Right ventricle myocardium superior (tissue), 1 donor: ENCODE measurements around the gene CLCA1. TPM values are rescaled to one million over a fixed set of nuclear protein-coding genes. Genes with fewer than 3 reads are reported as not detected.

Experiments
- ATAC-seq: fragments of 200-7000 bp; cut with Tn5 transposase; one replicate; pipeline ENCODE4 v1.9.1; 2020; ENCODE audit warnings: mild to moderate bottlenecking; ENCODE audit not compliant: poor library complexity
- DNase-seq: peaks from one replicate; pipeline ENCODE4 v3.0.0-alpha.2; 2020
- intact Hi-C: fragments of 100-400 bp; cut with DNase I; formaldehyde crosslinking; loops from one replicate; pipeline ENCODE4 v1.11.2; 2022
- long read RNA-seq: library from polyadenylated mRNA; unstranded; transcript quantifications from one replicate; pipeline ENCODE4 v2.0.0, GENCODE V29; 2021
- total RNA-seq: library from RNA; stranded (reverse); fragmentation: NEBNext Ultra II Directional; extraction: Animal tissue kit (Norgen Biotek cat#: 25700); gene quantifications from one replicate; pipeline ENCODE4 v1.2.1, GENCODE V29; 2021
- donor health status: DM: no; HTN: yes; CAD: no; lungs with severe emphysema.

The CLCA1 gene
- not detected for total RNA-seq
- long read RNA-seq = 0 reads

- intact Hi-C loops = no loop called here
Measured at GRCh38 chr1:86468501-86468977, at the start of gene CLCA1. TSS of gene CLCA1 (plus strand) at chr1:86468927. CDS start at chr1:86468972, 45 bp downstream.

DNA sequence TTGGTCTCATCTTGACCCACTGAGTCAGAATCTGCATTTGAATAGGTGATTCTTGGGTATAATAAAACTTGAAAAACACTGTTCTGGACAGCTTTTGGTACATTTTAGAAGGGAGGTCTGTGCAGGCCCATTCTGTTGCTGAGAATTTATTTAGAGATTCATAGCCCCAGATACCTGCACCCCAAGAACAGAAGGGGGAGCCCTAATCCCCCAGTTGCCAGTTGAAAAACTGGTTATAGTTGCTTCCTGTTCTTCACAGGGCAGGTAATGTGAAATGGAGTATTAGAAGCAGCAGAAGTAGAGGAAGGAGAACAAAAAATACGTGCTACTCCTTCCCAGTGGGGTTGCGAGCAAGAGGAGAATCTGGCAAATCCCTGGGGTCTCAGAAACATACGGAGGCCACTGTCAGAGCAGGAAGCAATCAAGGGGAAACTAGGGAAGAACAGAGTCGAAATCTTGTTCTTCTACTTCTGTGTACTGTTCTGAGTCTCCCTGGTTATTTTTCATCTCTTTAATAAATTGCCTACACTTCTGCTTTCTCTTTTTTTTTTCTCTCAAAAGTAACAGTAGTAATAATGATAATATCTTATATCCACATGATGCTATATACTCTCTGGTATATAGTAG is 49.3 kb upstream of the CLCA1 start:
- ATAC-seq (no peak), DNase-seq (no peak)
- intact Hi-C loops = no loop called here

More at GRCh38 chr1:86468501-86468977, at the start of gene CLCA1:
- DNase-seq = no peak
- ATAC-seq = no peak

- no peak for ATAC-seq
- DNase-seq = no peak
- intact Hi-C loops = no loop called here
Measured at GRCh38 chr1:86421601-86422280, 47.0 kb upstream of the CLCA1 start.

DNA sequence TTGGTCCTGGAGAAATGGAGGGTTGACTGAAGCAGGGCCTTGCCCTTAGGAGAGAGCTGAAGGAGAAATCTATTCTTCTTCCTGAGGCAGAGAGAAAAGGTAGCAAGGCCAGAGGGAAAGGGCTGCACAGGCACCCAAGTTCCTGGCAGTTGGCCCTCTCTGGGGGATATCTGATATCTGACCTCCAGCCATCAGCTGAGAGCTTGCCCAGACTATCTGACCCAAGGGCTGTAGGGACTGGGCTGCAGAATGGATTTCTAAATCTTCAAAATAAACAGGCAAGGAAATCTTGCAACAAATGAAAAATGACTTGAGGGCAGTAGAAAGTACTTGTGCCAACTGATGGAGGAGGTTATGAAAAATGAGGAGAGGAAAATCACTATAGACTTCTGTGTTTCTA is 45.3 kb upstream of the CLCA1 start:
- ATAC-seq = peak; percentile 49
- no peak for DNase-seq
- intact Hi-C loops = no loop called here

GRCh38 chr1:86423873-86424272 is 44.9 kb upstream of the CLCA1 start, which contains the start of gene CLCA2:
TSS of gene CLCA2 (plus strand) at chr1:86424171. CDS start at chr1:86424248, 77 bp downstream.
- ATAC-seq (no peak), DNase-seq (no peak)
- intact Hi-C loops = no loop called here

DNA sequence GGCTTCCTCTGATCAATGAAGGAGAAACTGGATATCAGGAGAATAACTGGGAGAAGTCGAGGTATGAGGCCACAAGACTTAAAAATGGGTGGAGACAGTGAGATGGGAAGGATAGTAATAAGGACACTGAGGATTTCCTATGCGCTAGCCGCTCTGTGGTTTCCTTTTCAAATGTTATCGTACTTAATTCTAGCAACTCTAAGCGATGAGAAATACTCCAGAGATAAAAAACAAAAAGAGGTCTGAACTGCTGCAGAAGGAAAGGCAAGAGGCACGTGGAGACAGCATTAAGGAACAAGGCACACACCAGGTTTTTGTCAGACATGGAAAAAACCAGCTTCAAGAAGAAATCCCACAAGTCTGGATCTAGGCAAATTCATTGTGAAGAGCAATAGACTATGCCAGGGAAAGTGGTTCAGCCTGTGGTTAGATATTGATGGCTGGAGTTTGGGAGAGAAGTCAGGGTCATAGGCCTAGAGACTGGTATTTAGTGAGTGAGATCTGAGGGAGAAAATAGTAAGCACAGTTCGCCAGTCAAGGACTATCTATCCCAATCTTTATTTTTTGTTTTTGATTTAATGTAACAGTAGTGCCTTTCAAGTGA is 39.5 kb upstream of the CLCA1 start:
- no peak for DNase-seq
- peak; percentile 33 for ATAC-seq

DNA sequence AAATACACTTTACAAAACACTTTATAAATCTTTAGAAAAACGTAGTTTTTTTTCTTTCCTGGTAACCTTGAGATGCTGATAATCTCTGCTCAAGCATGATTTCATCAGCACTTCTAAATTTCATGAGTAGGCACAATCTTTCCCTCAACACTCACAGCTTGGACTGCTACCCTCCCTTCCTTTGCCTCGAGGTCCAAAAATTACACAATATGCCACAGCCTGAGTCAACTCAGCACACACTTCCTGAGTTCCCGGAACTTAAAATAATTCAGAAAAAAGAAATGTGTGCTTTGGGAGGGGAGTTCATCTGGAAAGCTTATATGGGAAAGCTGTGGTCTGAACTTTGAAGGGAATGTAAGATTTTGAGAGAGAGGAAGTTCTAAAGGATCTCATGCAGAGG is 38.9 kb upstream of the CLCA1 start:
- peak; percentile 99 for ATAC-seq
- no peak for DNase-seq
- intact Hi-C loops = no loop called here

More for the DNA sequence above, 39.5 kb upstream of the CLCA1 start:
- intact Hi-C loops = no loop called here

GRCh38 chr1:86430376-86430775 is 38.4 kb upstream of the CLCA1 start:
- no peak for DNase-seq
- intact Hi-C loops = no loop called here
- no peak for ATAC-seq

DNA sequence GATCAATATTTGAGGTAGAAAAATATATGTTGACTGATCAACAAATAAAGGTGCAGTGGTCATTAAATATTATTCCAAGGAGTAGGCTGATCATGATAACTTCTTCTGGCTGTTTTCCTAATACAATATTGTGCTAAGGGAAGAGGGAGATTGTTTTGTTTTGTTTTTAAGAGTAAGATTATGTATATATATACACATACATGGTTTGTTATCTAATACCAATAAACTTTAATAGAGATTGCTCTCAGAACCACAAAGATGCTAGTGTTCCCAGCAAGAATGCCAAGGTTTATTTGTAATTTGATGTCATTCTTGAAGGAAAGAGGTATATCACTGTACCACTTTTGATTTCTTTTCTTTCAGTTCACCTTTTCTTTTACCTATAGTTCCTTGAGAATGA is 34.7 kb upstream of the CLCA1 start:
- intact Hi-C loops = no loop called here
- no peak for ATAC-seq
- DNase-seq = no peak

DNA sequence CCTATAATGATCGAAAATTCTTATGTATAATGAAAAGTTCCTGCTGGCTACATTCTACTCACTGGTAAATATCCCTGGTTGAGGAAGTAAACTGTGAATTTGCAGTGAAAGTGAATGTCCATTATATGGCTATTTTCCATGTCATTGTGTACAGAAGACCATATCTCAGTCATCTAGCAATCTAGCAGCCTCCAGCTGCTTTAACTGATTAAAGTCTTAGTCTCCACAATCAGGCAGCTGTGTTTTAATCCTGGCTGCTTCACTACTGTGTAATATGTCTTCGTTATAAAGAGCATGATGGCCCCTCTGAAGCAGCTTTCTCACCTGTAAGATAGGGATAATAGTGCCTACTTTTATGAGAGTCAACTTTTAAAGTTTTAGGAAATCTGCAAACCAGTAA is 33.4 kb upstream of the CLCA1 start:
- DNase-seq = no peak
- ATAC-seq = no peak
- intact Hi-C loops = no loop called here

DNA sequence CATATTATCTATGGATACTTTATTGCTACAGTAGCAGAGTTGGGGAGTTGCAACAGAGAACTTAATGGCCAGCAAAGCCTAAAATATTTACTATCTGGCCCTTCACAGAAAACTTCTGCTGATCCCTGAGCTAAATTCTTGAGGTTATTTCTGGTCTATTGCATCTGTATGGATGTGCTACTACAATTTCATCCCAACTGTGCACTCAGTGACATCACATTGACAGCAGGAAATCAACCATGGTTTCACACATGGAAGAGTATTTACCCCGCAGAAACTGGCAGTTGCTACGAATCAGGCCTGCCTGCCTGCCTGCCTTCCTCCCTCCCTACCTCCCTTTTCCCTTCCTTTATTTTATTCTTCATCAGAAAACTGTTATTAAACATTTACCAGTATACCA is 32.7 kb upstream of the CLCA1 start:
- DNase-seq (no peak), ATAC-seq (no peak)
- intact Hi-C loops = no loop called here

GRCh38 chr1:86441581-86441980 is 27.1 kb upstream of the CLCA1 start:
- ATAC-seq (no peak), DNase-seq (no peak)
- intact Hi-C loops = no loop called here

DNA sequence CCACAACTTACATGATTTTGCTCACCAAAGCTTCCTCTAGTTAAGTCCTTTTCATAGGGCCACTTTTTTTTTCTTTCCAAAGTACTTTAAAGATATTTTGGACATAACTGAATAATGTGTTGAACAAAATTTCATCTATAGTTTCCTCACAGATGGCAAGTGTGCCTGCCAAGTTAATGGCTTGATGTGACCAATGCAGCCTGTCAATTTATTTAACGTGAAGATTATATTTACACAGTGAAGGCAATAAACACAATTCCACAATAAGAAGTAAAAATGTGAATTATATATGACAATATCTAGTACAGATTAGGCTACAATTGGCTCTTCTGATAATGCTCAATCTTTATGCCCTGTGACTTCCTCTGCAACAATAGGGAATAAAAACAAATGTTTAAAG is 26.7 kb upstream of the CLCA1 start:
- intact Hi-C loops = no loop called here
- ATAC-seq (no peak), DNase-seq (no peak)

GRCh38 chr1:86445919-86446318 is 22.8 kb upstream of the CLCA1 start:
- intact Hi-C loops = no loop called here
- DNase-seq (no peak), ATAC-seq (no peak)

DNA sequence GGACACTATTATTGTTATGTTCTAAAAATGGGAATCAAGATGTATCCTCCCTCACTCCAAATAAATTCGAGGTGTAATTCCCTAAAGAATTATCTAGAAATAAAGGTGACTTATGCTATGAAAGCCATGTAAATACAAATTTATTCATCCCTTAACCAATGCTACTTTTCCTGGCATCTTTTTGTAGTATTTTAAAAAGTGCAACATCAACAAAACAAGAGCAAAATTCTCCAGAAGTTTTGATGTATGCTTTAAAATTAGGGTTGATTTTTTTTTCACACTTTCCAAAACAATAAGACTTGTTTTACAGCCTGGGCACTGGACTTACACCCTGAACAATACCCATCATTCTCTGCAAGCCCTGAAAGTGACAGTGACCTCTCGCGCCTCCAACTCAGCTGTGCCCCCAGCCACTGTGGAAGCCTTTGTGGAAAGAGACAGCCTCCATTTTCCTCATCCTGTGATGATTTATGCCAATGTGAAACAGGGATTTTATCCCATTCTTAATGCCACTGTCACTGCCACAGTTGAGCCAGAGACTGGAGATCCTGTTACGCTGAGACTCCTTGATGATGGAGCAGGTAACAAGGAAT is 21.4 kb upstream of the CLCA1 start:
- intact Hi-C loops = no loop called here
- ATAC-seq = no peak
- no peak for DNase-seq

GRCh38 chr1:86448670-86449069 is 20.1 kb upstream of the CLCA1 start:
- DNase-seq (no peak), ATAC-seq (no peak)
- intact Hi-C loops = no loop called here

DNA sequence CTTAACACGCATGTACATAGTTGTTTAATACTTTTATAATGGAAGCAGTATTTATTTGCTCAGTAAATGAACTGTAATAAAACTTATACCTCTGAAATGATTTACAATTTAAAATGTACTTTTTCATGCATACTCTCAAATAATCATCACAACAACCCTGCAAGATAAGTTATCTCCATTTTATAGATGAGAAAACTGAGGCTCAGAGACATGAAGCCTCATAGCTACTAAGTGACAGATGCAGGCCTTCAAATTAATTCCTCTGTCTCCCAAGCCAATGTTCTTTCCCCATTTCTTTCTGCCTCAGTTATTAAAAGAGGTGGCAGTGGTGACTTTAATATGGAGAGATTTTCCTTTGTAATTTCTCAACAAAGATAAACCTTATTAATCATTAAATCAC is 19.6 kb upstream of the CLCA1 start:
- ATAC-seq (no peak), DNase-seq (no peak)
- intact Hi-C loops = no loop called here

DNA sequence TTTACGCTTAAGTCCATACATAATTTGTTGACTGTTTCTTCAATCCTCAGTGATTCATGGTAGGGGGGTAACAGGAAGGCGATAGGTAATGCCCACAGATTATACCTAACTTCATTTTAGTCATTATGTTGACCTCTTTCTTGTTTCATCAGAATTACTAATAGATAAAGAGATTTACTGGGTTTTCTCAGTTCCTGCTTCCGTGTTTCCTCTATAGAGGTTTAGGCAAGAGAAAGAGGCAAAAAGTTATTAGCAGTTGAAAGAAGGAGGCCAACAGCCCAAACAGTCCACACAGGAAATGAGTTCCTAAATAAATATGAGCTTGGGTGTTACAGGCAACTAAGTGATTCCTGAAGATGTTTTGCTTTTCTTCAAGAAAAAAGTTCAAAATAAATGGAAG is 17.9 kb upstream of the CLCA1 start:
- intact Hi-C loops = no loop called here
- DNase-seq (no peak), ATAC-seq (no peak)

- ATAC-seq (no peak), DNase-seq (no peak)
- intact Hi-C loops = no loop called here
Measured at GRCh38 chr1:86453664-86454063, 15.1 kb upstream of the CLCA1 start.

GRCh38 chr1:86455073-86455472 is 13.7 kb upstream of the CLCA1 start:
- ATAC-seq (no peak), DNase-seq (no peak)
- intact Hi-C loops = no loop called here
